SK-N-DZ (cell line): ENCODE results near the gene HYCC2.

Experiments used
- small RNA-seq, 2 experiments: library from RNA; depleted of rRNA; stranded (forward); fragments of <200 nt; gene quantifications; one replicate each; pipeline ENCODE3, GENCODE V24; 2014

Gene HYCC2

Small RNA genes within 50 kb of the gene (small RNA-seq; reads per million reads assigned to genes)
- gene RNU6-1206P = 0 reads per million in 2 experiments
